Uterine smooth muscle cell (primary cell): ENCODE data around the gene S1PR3. TPM values are rescaled to one million over a fixed set of nuclear protein-coding genes. Genes with fewer than 3 reads are reported as not detected.

Source experiments
- total RNA-seq: library from RNA; depleted of rRNA; stranded (reverse); fragments of >200 nt; gene quantifications from 2 replicates; pipeline ENCODE4 v1.2.3, GENCODE V29; 2014

Gene S1PR3
- total RNA-seq, result 11.7 and 14.5 TPM in 2 replicates

GRCh38 chr9:88991066-88992034 is at the start of gene S1PR3:
Gene S1PR3, plus strand, starts transcription at chr9:88991468. Its CDS starts 9,733 bp downstream, at chr9:89001201.

Other genes with a start within 250 kb of the S1PR3 start
- 10.2 and 25.5 TPM in 2 replicates for gene SHC3, start 187.3 kb downstream of the S1PR3 start, total RNA-seq